Stimulated activated CD8-positive, alpha-beta memory T cell treated with anti-CD3 and anti-CD28 coated beads, Interleukin-4, amount 100 ng/mL, for 1 hour (primary cell): ENCODE data around the gene MPIG6B.

ENCODE experiments used
- DNase-seq, 2 donors: peaks; one replicate each; pipeline ENCODE4 v3.0.0-alpha.2; 2020; ENCODE audit warnings: low read depth in 2 of 2, low spot score in 1 of 2

MPIG6B gene

GRCh38 chr6:31736768-31737314 lies 13.7 kb downstream of the MPIG6B start:
- no peak for DNase-seq

- DNase-seq = no peak
Observed at GRCh38 chr6:31737315-31737990, 14.3 kb downstream of the MPIG6B start.

- peak in 1 of 2 donors; percentile 29 for DNase-seq
Observed at GRCh38 chr6:31737991-31738979, 15.1 kb downstream of the MPIG6B start.

- DNase-seq = peak; percentile 91
Observed at GRCh38 chr6:31739639-31740396, 16.6 kb downstream of the MPIG6B start, which contains the start of gene MSH5. TSS of gene MSH5 (plus strand) at chr6:31740005. CDS start at chr6:31740467, 462 bp downstream.

GRCh38 chr6:31740397-31741223 lies 17.4 kb downstream of the MPIG6B start:
- no peak for DNase-seq

- no peak for DNase-seq
Observed at GRCh38 chr6:31741815-31742214, 18.6 kb downstream of the MPIG6B start.

- no peak for DNase-seq
Observed at GRCh38 chr6:31742894-31743293, 19.7 kb downstream of the MPIG6B start.

- DNase-seq = no peak
Observed at GRCh38 chr6:31744422-31744821, 21.2 kb downstream of the MPIG6B start.

- DNase-seq = no peak
Observed at GRCh38 chr6:31749301-31750036, 26.3 kb downstream of the MPIG6B start.

GRCh38 chr6:31750411-31751022 lies 27.3 kb downstream of the MPIG6B start:
- no peak for DNase-seq

GRCh38 chr6:31752739-31753319 lies 29.7 kb downstream of the MPIG6B start:
- no peak for DNase-seq

GRCh38 chr6:31758281-31758680 lies 35.1 kb downstream of the MPIG6B start:
- DNase-seq = no peak

- no peak for DNase-seq
Observed at GRCh38 chr6:31760790-31761189, 37.6 kb downstream of the MPIG6B start.

GRCh38 chr6:31761343-31761742 lies 38.2 kb downstream of the MPIG6B start:
- DNase-seq = no peak

GRCh38 chr6:31762356-31762755 lies 39.2 kb downstream of the MPIG6B start, which contains the start of gene SAPCD1:
TSS of gene SAPCD1 (plus strand) at chr6:31762656. CDS start at chr6:31763055, 399 bp downstream.
- DNase-seq = no peak

GRCh38 chr6:31762878-31763618 lies 39.9 kb downstream of the MPIG6B start:
- DNase-seq = no peak

GRCh38 chr6:31763619-31763940 lies 40.4 kb downstream of the MPIG6B start:
- DNase-seq = no peak

- DNase-seq = no peak
Observed at GRCh38 chr6:31764198-31764597, 41.0 kb downstream of the MPIG6B start.
